GM12873 (cell line): ENCODE data around the gene VPREB1.

Experiments
- TF ChIP-seq, protein P1 (sequence below): IDR thresholded peaks from 2 replicates; pipeline ENCODE4 v1.5.1; 2012; ENCODE audit warnings: low read depth, mild to moderate bottlenecking, moderate library complexity, low read length, control low read depth; ENCODE audit not compliant: insufficient read depth; ENCODE audit errors: missing control alignments

The VPREB1 gene

GRCh38 chr22:22241554-22241898 lies 3.1 kb upstream of the VPREB1 start:
- TF ChIP-seq, protein P1, sequence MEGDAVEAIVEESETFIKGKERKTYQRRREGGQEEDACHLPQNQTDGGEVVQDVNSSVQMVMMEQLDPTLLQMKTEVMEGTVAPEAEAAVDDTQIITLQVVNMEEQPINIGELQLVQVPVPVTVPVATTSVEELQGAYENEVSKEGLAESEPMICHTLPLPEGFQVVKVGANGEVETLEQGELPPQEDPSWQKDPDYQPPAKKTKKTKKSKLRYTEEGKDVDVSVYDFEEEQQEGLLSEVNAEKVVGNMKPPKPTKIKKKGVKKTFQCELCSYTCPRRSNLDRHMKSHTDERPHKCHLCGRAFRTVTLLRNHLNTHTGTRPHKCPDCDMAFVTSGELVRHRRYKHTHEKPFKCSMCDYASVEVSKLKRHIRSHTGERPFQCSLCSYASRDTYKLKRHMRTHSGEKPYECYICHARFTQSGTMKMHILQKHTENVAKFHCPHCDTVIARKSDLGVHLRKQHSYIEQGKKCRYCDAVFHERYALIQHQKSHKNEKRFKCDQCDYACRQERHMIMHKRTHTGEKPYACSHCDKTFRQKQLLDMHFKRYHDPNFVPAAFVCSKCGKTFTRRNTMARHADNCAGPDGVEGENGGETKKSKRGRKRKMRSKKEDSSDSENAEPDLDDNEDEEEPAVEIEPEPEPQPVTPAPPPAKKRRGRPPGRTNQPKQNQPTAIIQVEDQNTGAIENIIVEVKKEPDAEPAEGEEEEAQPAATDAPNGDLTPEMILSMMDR = no peak

- TF ChIP-seq, protein P1 = no peak
Measured at GRCh38 chr22:22242488-22242887, 2.1 kb upstream of the VPREB1 start.

DNA sequence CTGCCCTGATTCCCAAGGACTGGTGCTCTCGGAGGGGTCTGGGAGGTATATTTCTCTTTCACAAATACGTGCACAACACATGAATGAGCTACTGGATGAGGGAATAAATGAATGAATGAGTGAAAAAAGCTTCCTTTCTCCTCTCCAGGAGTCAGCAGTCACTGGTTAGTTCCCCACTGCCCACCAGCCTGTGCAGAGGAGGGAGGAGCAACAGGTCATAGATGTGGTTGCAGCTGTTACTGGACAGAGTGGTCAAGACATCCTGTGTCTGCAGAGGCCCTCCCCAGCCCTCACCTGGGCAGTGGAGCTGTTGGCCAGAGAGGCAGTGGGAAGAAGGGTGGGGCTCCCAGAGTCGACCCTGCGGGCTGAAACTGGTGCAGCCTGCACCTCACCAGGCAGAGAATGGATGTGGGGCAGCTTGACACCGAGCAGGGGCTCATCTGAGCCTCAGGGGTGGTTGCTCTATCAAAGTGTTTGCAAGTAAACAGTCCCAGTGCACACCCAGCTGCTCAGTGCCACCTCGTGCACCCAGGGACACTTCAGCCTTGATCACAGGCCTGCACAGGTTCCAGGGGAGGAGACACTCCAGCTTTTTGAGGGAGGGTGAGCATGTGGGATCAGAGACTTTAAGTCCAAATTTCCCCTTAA lies 1.4 kb upstream of the VPREB1 start:
- TF ChIP-seq, protein P1 = no peak

DNA sequence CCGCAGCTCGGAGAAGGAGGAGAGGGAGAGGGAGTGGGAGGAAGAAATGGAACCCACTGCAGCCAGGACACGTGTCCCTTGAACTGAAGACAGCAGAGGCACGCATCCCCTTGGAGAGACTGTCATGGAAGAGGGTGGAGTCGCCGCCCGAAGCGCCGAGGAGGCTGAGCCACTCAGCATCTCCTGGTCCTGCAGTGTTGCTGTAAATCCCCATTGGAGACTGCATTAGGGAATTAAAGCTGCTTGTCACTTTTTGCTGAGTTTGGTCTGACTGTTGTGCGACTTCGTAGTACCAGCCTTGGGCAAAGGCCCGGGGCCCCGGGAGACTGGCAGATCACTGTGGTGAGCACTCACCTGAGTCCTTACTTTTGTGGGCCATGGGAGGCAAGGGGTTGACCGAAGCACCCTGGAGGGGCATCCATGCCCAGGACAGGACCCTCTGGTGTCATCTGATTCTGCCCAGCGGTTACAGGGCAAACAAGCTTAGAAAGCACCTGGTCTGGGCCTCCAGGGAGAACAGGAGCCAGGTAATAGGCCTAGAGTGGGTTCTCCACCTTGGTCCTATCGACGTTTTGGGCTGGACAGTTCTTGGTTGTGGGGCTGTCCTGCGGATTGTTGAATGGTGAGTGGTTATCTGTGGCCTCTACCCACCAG lies 797 bp downstream of the VPREB1 start:
- TF ChIP-seq, protein P1 = no peak

GRCh38 chr22:22245935-22246525 lies 1.4 kb downstream of the VPREB1 start:
- TF ChIP-seq, protein P1 = no peak

DNA sequence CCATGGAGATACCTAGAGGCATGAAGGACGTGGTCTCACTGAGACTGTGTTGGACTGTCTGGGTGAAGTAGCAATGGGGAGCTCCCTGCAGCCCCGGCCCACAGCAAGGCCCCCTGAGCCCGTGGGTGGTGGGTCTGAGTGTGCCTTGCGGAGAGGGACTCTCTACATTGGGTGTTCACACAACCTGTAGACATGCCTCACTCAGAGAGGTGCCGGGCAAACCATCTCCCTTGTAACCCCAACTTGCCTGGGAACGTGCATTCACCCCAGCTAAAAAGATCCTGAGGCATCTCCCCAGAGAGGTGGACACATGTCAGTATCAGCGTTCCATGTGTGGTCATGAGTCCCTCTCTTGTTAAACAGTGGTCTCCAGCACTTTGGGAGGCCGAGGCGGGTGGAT lies 2.1 kb downstream of the VPREB1 start:
- TF ChIP-seq, protein P1 = no peak

DNA sequence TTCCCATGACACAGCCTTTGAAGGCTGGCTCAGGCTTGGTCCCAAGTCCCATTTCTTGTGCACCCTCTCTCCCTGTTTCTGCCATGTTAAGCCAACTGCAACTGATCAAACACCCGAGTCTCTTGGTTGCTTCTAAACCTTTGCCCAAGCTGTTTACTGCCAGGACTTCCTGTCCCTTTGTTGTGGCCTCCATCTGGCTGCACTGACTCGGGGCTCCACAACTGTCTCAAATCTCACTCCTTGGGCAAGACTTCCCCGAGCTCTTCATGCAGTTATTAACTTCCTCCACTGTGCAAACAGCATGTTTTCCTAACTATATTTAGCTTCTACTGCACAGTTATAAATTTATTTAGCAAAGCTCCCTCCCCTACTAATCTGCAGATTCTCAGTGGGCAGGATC lies 4.3 kb downstream of the VPREB1 start:
- TF ChIP-seq, protein P1 = no peak
